Measurements from ENCODE around the gene YAF2.

DNA sequence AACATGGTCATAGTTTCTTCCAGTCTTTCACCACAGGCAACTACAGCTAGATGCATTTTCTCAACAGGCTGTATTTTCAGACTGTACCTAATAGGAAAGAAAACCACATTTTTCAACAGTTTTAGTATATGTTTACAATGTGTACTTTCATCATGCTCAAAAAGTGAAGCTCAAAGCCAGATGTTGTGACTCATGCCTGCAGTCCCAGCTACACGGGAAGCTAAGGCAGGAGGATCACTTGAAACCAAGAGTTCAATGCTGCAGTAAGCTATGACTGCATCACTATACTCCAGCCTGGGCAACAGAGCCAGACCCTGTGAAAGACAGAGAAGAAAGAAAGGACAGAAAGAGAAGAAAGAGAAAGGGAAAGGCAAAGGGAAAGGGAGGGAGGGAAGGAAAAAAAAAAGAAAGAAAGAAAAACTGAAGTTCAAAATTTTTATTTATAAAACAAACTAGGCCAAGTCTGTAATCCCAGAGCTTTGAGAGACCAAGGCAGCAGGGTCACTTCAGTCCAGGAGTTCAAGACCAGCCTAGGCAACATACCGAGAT is 118.9 kb downstream of the YAF2 start:
- TF ChIP-seq CTCF (IDR thresholded peaks at IDR 0.05) = no peak
- no peak for TF ChIP-seq POLR2A (IDR thresholded peaks at IDR 0.05)
